ENCODE measurements around the gene CCDC30.
A peak's percentile ranks its signal among the peaks of the same experiment; 100 is the strongest.

The CCDC30 gene

GRCh38 chr1:42449256-42449655 is 13.8 kb upstream of the CCDC30 start:
- no peak for TF ChIP-seq CTCF (IDR thresholded peaks at IDR 0.05; ENCODE audit: control insufficient read depth, extremely low read depth, insufficient read depth)
- H3K4me3 ChIP-seq (ENCODE audit: low read depth, low read length), result no peak overlapping the region
- DNase-seq (ENCODE audit: low read depth), result no peak

GRCh38 chr1:42450061-42450460 is 13.0 kb upstream of the CCDC30 start:
- no peak for DNase-seq (ENCODE audit: low read depth)
- H3K4me3 ChIP-seq (ENCODE audit: low read depth, low read length), result no peak overlapping the region
- no peak for TF ChIP-seq CTCF (IDR thresholded peaks at IDR 0.05; ENCODE audit: control insufficient read depth, extremely low read depth, insufficient read depth)

GRCh38 chr1:42453386-42453785 is 9.7 kb upstream of the CCDC30 start:
- DNase-seq (ENCODE audit: low read depth), result no peak
- no peak overlapping the region for H3K4me3 ChIP-seq (ENCODE audit: low read depth, low read length)
- no peak for TF ChIP-seq CTCF (IDR thresholded peaks at IDR 0.05; ENCODE audit: control insufficient read depth, extremely low read depth, insufficient read depth)

- TF ChIP-seq CTCF (IDR thresholded peaks at IDR 0.05; ENCODE audit: control insufficient read depth, extremely low read depth, insufficient read depth), result no peak
- H3K4me3 ChIP-seq (ENCODE audit: low read depth, low read length), result no peak overlapping the region
- no peak for DNase-seq (ENCODE audit: low read depth)
Observed at GRCh38 chr1:42454403-42454802, 8.7 kb upstream of the CCDC30 start.

GRCh38 chr1:42456010-42456753 is 6.9 kb upstream of the CCDC30 start, which contains the start of the genes PPCS and ZMYND12:
PPCS (plus strand) TSS chr1:42456543; CDS start chr1:42456566, 23 bp downstream.
ZMYND12 (minus strand) TSS chr1:42456022; CDS start chr1:42455997, 25 bp downstream.
- TF ChIP-seq CTCF (IDR thresholded peaks at IDR 0.05; ENCODE audit: control insufficient read depth, extremely low read depth, insufficient read depth), result no peak
- peak; percentile 67 for DNase-seq (ENCODE audit: low read depth)

GRCh38 chr1:42456754-42457089 is 6.4 kb upstream of the CCDC30 start:
- peak overlapping the region; percentile 85 for H3K4me3 ChIP-seq (ENCODE audit: low read depth, low read length)
- peak; percentile 26 for DNase-seq (ENCODE audit: low read depth)
- TF ChIP-seq CTCF (IDR thresholded peaks at IDR 0.05; ENCODE audit: control insufficient read depth, extremely low read depth, insufficient read depth), result no peak

More at GRCh38 chr1:42456010-42456753, 6.9 kb upstream of the CCDC30 start, which contains the start of the genes PPCS and ZMYND12:
- H3K4me3 ChIP-seq (ENCODE audit: low read depth, low read length), result peak within 1 kb of the TSS; percentile 85

- no peak for TF ChIP-seq CTCF (IDR thresholded peaks at IDR 0.05; ENCODE audit: control insufficient read depth, extremely low read depth, insufficient read depth)
- H3K4me3 ChIP-seq (ENCODE audit: low read depth, low read length), result no peak overlapping the region
- no peak for DNase-seq (ENCODE audit: low read depth)
Observed at GRCh38 chr1:42461196-42461595, 1.9 kb upstream of the CCDC30 start.
